PC-9 (cell line): ENCODE results near the gene USP46. TPM values are rescaled to one million over a fixed set of nuclear protein-coding genes. Genes with fewer than 3 reads are reported as not detected.

ENCODE experiments used
- BruUV-seq: library from RNA; stranded (reverse); fragments of 400-500 nt; replicated peaks from 2 replicates; lab custom pipeline; 2021; lab: Mats Ljungman, UMichigan
- CTCF ChIA-PET: fragments of 300-600 bp; sonication (Branson Sonifier 250); formaldehyde crosslinking; loops from one replicate; lab custom pipeline; 2022; ENCODE audit warnings: antibody characterized with exemption; lab: Charles Lee
- POLR2A ChIA-PET: fragments of 300-600 bp; sonication (Branson Sonifier 250); formaldehyde crosslinking; loops from one replicate; lab custom pipeline; 2022; ENCODE audit warnings: antibody characterized with exemption; ENCODE audit not compliant: unreplicated experiment; lab: Charles Lee
- DNase-seq, 2 experiments: peaks; one replicate each; pipeline versions ENCODE4 v3.0.0 to v3.0.0-alpha.2; 2015 to 2022; ENCODE audit warnings: mixed read lengths in 1 of 2
- H2AFZ ChIP-seq: fragments of 200-600 bp; sonication (generic); 2 replicates; pipeline ENCODE4 v1.8.1; 2017; ENCODE audit warnings: antibody characterized with exemption
- H3F3A ChIP-seq: fragments of 200-600 bp; sonication (generic); 2 replicates; pipeline ENCODE4 v1.8.1; 2017; ENCODE audit warnings: antibody characterized with exemption, mild to moderate bottlenecking, low read depth; ENCODE audit not compliant: insufficient read depth
- H3K27ac ChIP-seq: fragments of 200-600 bp; sonication (generic); 2 replicates; pipeline ENCODE4 v1.6.1; 2016; ENCODE audit warnings: mixed run types
- H3K27me3 ChIP-seq: fragments of 200-600 bp; sonication (generic); 2 replicates; pipeline ENCODE4 v1.6.1; 2016; ENCODE audit warnings: low read depth, mixed run types; ENCODE audit not compliant: insufficient read depth
- H3K36me3 ChIP-seq: fragments of 200-600 bp; sonication (generic); 2 replicates; pipeline ENCODE4 v1.6.1; 2016; ENCODE audit warnings: low read depth, mixed run types
- H3K4me1 ChIP-seq: fragments of 200-600 bp; sonication (generic); replicated peaks from 2 replicates; pipeline ENCODE4 v1.6.1; 2016; ENCODE audit warnings: mixed run types; ENCODE audit not compliant: insufficient read depth
- H3K4me2 ChIP-seq: fragments of 200-600 bp; sonication (generic); 2 replicates; pipeline ENCODE4 v1.6.1; 2017; ENCODE audit warnings: mixed run types
- H3K4me3 ChIP-seq: fragments of 200-600 bp; sonication (generic); 2 replicates; pipeline ENCODE4 v1.6.1; 2016; ENCODE audit warnings: mixed run types
- H3K79me2 ChIP-seq: fragments of 200-600 bp; sonication (generic); 2 replicates; pipeline ENCODE4 v1.6.1; 2017; ENCODE audit warnings: low read depth, mixed run types
- H3K9me2 ChIP-seq: fragments of 200-600 bp; sonication (generic); 2 replicates; pipeline ENCODE4 v1.8.1; 2017; ENCODE audit warnings: mild to moderate bottlenecking; ENCODE audit not compliant: insufficient read depth
- H3K9me3 ChIP-seq: fragments of 200-600 bp; sonication (generic); 2 replicates; pipeline ENCODE4 v1.8.1; 2016; ENCODE audit warnings: low read depth; ENCODE audit not compliant: insufficient read depth
- H4K20me1 ChIP-seq: fragments of 200-600 bp; sonication (generic); 2 replicates; pipeline ENCODE4 v1.8.1; 2017; ENCODE audit not compliant: insufficient read depth
- EZH2 ChIP-seq: fragments of 200-600 bp; sonication (generic); IDR thresholded peaks from 2 replicates; pipeline ENCODE4 v1.8.0; 2017; ENCODE audit warnings: antibody characterized with exemption, low read depth
- intact Hi-C: fragments of 100-400 bp; cut with micrococcal nuclease; formaldehyde crosslinking; loops from one replicate; pipeline ENCODE4 v1.10.0; 2022; ENCODE audit not compliant: unreplicated experiment
- total RNA-seq: library from RNA; stranded (reverse); gene quantifications from 2 replicates; pipeline ENCODE4 v1.2.3, GENCODE V29; 2021
- TF ChIP-seq, protein P1 (sequence below): fragments of 200-600 bp; sonication (generic); conservative IDR thresholded peaks from 2 replicates; pipeline ENCODE4 v1.6.1; 2017; ENCODE audit warnings: mixed run types, antibody characterized with exemption, mild to moderate bottlenecking, moderate library complexity

USP46 gene
- total RNA-seq, 1 experiment from 2014 or later: 17.1 TPM

DNA sequence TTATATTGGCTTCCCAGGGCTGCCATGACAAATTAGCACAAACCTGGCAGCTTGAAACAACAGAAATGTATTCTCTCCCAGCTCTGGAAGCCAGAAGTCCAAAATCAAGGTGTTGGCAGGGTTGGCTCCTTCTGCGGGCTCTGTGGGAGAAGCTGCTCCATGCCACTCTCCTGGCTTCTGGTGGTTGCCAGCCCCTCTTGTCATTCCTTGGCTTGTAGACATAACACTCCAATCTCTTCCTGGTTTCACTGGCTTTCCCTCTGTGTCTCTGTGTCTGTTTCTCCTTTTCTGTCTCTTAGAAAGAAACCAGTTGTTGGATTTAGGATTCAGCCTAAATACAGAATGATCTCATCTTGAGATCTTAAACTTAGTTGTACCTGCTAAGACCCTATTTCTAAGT, 85.5 kb downstream of the USP46 start:
- Histone ChIP-seq H3K4me1 (no peaks in the 10 kb centered on the region), H4K20me1 (no peaks in the 10 kb centered on the region), H3K4me3 (no peak overlapping the region), H3K79me2 (no peaks in the 10 kb centered on the region), H2AFZ (no peak overlapping the region), H3K27me3 (no peaks in the 10 kb centered on the region), H3K36me3 (no peaks in the 10 kb centered on the region), H3K9me2 (no peaks in the 10 kb centered on the region), H3F3A (no peaks in the 10 kb centered on the region), H3K27ac (no peak overlapping the region), H3K9me3 (no peaks in the 10 kb centered on the region), H3K4me2 (no peak overlapping the region)
- POLR2A ChIA-PET: no interaction called here
- CTCF ChIA-PET: no interaction called here
- intact Hi-C loops: no loop called here
- no peak for DNase-seq
- no TSS peak for BruUV-seq
- TF ChIP-seq, protein P1, sequence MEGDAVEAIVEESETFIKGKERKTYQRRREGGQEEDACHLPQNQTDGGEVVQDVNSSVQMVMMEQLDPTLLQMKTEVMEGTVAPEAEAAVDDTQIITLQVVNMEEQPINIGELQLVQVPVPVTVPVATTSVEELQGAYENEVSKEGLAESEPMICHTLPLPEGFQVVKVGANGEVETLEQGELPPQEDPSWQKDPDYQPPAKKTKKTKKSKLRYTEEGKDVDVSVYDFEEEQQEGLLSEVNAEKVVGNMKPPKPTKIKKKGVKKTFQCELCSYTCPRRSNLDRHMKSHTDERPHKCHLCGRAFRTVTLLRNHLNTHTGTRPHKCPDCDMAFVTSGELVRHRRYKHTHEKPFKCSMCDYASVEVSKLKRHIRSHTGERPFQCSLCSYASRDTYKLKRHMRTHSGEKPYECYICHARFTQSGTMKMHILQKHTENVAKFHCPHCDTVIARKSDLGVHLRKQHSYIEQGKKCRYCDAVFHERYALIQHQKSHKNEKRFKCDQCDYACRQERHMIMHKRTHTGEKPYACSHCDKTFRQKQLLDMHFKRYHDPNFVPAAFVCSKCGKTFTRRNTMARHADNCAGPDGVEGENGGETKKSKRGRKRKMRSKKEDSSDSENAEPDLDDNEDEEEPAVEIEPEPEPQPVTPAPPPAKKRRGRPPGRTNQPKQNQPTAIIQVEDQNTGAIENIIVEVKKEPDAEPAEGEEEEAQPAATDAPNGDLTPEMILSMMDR: no peak
- no peak for TF ChIP-seq EZH2

GRCh38 chr4:52572936-52573485, 86.1 kb downstream of the USP46 start:
- Histone ChIP-seq H3K9me3 (no peaks in the 10 kb centered on the region), H3F3A (no peaks in the 10 kb centered on the region), H3K4me1 (no peaks in the 10 kb centered on the region), H3K9me2 (no peaks in the 10 kb centered on the region), H2AFZ (no peak overlapping the region), H3K27me3 (no peaks in the 10 kb centered on the region), H4K20me1 (no peaks in the 10 kb centered on the region), H3K36me3 (no peaks in the 10 kb centered on the region), H3K27ac (no peak overlapping the region), H3K4me2 (no peak overlapping the region), H3K4me3 (no peak overlapping the region), H3K79me2 (no peaks in the 10 kb centered on the region)
- ChIA-PET CTCF (no interaction called here), POLR2A (no interaction called here)
- DNase-seq: no peak
- intact Hi-C loops: no loop called here
- TF ChIP-seq EZH2: no peak
- TF ChIP-seq, protein P1: no peak
- no TSS peak for BruUV-seq

DNA sequence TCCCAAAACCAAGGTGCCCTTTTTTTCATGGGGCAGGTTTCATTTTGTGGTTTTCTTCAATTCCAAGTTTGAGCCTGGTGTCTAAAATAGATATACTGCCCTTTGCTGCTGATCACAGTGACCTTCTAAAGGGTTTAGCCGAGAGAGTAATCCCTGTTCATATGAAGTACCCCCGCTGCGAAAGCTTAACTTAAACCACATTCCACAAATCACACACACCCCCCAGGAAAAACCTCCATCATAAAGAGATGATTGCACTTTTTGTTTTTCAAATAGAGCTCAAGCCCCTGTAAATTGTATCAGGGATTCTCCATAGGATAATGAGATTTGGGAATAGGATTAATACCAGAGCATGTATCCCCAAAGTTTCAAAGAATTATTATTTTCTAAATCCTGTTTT, 90.8 kb downstream of the USP46 start:
- no peak overlapping the region for H2AFZ ChIP-seq
- ChIA-PET CTCF (no interaction called here), POLR2A (no interaction called here)
- no peak overlapping the region for H3K4me2 ChIP-seq
- H4K20me1 ChIP-seq: no peaks in the 10 kb centered on the region
- H3K4me1 ChIP-seq: no peaks in the 10 kb centered on the region
- intact Hi-C loops: no loop called here
- H3K27ac ChIP-seq: no peak overlapping the region
- no peaks in the 10 kb centered on the region for H3K36me3 ChIP-seq
- H3K9me2 ChIP-seq: no peaks in the 10 kb centered on the region
- H3F3A ChIP-seq: no peaks in the 10 kb centered on the region
- H3K4me3 ChIP-seq: no peak overlapping the region
- no TSS peak for BruUV-seq
- no peaks in the 10 kb centered on the region for H3K9me3 ChIP-seq
- H3K79me2 ChIP-seq: no peaks in the 10 kb centered on the region
- TF ChIP-seq EZH2: no peak
- TF ChIP-seq, protein P1: no peak
- no peaks in the 10 kb centered on the region for H3K27me3 ChIP-seq
- no peak for DNase-seq
